SK-N-MC (cell line): ENCODE results near the gene RAB30.
"Not testable (repeated sequence)": the region's sequence is repeated elsewhere in the genome, so short reads cannot be mapped to it uniquely, and the experiment has no call there.

Source experiments
- DNase-seq: peaks from one replicate; pipeline ENCODE4 v3.0.0-alpha.2; 2011; ENCODE audit warnings: low read depth, low spot score
- H3K27ac ChIP-seq: fragments of 200-600 bp; sonication (generic); 2 replicates; pipeline ENCODE4 v1.5.1; 2016; ENCODE audit warnings: mixed run types
- H3K36me3 ChIP-seq: fragments of 200-600 bp; sonication (generic); 2 replicates; pipeline ENCODE4 v1.6.1; 2017; ENCODE audit warnings: antibody characterized with exemption, low read length, mixed read lengths; ENCODE audit not compliant: insufficient read depth
- H3K4me3 ChIP-seq: fragments of 200-600 bp; sonication (generic); 2 replicates; pipeline ENCODE4 v1.5.1; 2016
- H3K9ac ChIP-seq: fragments of 200-600 bp; sonication (generic); 2 replicates; pipeline ENCODE4 v1.8.0; 2017; ENCODE audit warnings: mixed run types, mixed read lengths; ENCODE audit not compliant: insufficient read length
- H3K9me3 ChIP-seq: fragments of 200-600 bp; sonication (generic); 2 replicates; pipeline ENCODE4 v1.6.1; 2017; ENCODE audit warnings: low read depth, mild to moderate bottlenecking, antibody characterized with exemption, low read length, moderate library complexity, mixed read lengths
- EZH2 ChIP-seq: fragments of 200-600 bp; sonication (generic); IDR thresholded peaks from one replicate; pipeline ENCODE4 v1.6.1; 2017; ENCODE audit warnings: antibody characterized with exemption
- FOXP2 ChIP-seq: optimal IDR thresholded peaks from 2 replicates; pipeline ENCODE3; 2011; ENCODE audit warnings: mild to moderate bottlenecking, moderate library complexity; ENCODE audit not compliant: insufficient read depth; ENCODE audit errors: extremely low read length, control extremely low read depth
- POLR2AphosphoS5 ChIP-seq: IDR thresholded peaks from 2 replicates; pipeline ENCODE4 v1.6.1; 2012; ENCODE audit warnings: mild to moderate bottlenecking, low read depth, low read length, borderline replicate concordance

Gene RAB30

GRCh38 chr11:83011333-83012167, 60.1 kb downstream of the RAB30 start:
- TF ChIP-seq EZH2 = no peak
- no peak for TF ChIP-seq FOXP2
- TF ChIP-seq POLR2AphosphoS5 = no peak
- Histone ChIP-seq H3K9me3 (no peaks in the 10 kb centered on the region), H3K4me3 (no peak overlapping the region), H3K36me3 (no peaks in the 10 kb centered on the region), H3K27ac (no peak overlapping the region), H3K9ac (no peak overlapping the region)
- DNase-seq = no peak

- no peak overlapping the region for H3K27ac ChIP-seq
- no peak overlapping the region for H3K9ac ChIP-seq
- H3K9me3 ChIP-seq = no peaks in the 10 kb centered on the region
- no peaks in the 10 kb centered on the region for H3K36me3 ChIP-seq
- no peak overlapping the region for H3K4me3 ChIP-seq
- DNase-seq = no peak
- TF ChIP-seq FOXP2 (no peak), EZH2 (no peak), POLR2AphosphoS5 (no peak)
Measured at GRCh38 chr11:83009999-83010398, 61.7 kb downstream of the RAB30 start.

GRCh38 chr11:83009136-83009535, 62.6 kb downstream of the RAB30 start:
- not testable (repeated sequence) for H3K4me3 ChIP-seq, H3K9me3 ChIP-seq, H3K9ac ChIP-seq, H3K27ac ChIP-seq, DNase-seq, H3K36me3 ChIP-seq

- no peak for DNase-seq
- Histone ChIP-seq H3K9me3 (no peaks in the 10 kb centered on the region), H3K36me3 (no peaks in the 10 kb centered on the region), H3K4me3 (no peak overlapping the region), H3K27ac (no peak overlapping the region), H3K9ac (no peak overlapping the region)
- TF ChIP-seq POLR2AphosphoS5 = no peak
- no peak for TF ChIP-seq EZH2
Measured at GRCh38 chr11:83008581-83008923, 63.1 kb downstream of the RAB30 start.

- Histone ChIP-seq H3K36me3 (no peaks in the 10 kb centered on the region), H3K9me3 (no peaks in the 10 kb centered on the region), H3K4me3 (no peak overlapping the region), H3K9ac (no peak overlapping the region), H3K27ac (no peak overlapping the region)
- no peak for TF ChIP-seq EZH2
- no peak for TF ChIP-seq FOXP2
- TF ChIP-seq POLR2AphosphoS5 = no peak
- DNase-seq = no peak
Measured at GRCh38 chr11:83007909-83008580, 63.7 kb downstream of the RAB30 start.

- no peaks in the 10 kb centered on the region for H3K9me3 ChIP-seq
- no peak overlapping the region for H3K4me3 ChIP-seq
- no peaks in the 10 kb centered on the region for H3K36me3 ChIP-seq
- TF ChIP-seq FOXP2 = no peak
- no peak for TF ChIP-seq POLR2AphosphoS5
- no peak for TF ChIP-seq EZH2
- H3K9ac ChIP-seq = no peak overlapping the region
- no peak for DNase-seq
- H3K27ac ChIP-seq = no peak overlapping the region
Measured at GRCh38 chr11:83007477-83007876, 64.2 kb downstream of the RAB30 start.

- Histone ChIP-seq H3K27ac (no peak overlapping the region), H3K9ac (no peak overlapping the region), H3K9me3 (no peaks in the 10 kb centered on the region), H3K4me3 (no peak overlapping the region), H3K36me3 (no peaks in the 10 kb centered on the region)
- no peak for TF ChIP-seq EZH2
- TF ChIP-seq FOXP2 = no peak
- TF ChIP-seq POLR2AphosphoS5 = no peak
- no peak for DNase-seq
Measured at GRCh38 chr11:83006877-83007330, 64.8 kb downstream of the RAB30 start.

GRCh38 chr11:83004746-83005556, 66.7 kb downstream of the RAB30 start:
- no peak for TF ChIP-seq POLR2AphosphoS5
- no peak for TF ChIP-seq EZH2
- TF ChIP-seq FOXP2 = no peak
- Histone ChIP-seq H3K9me3 (no peaks in the 10 kb centered on the region), H3K27ac (no peak overlapping the region), H3K4me3 (no peak overlapping the region), H3K36me3 (no peaks in the 10 kb centered on the region), H3K9ac (no peak overlapping the region)
- DNase-seq = no peak
